A549 (cell line): ENCODE measurements around the gene NAP1L2. TPM values are rescaled to one million over a fixed set of nuclear protein-coding genes. Genes with fewer than 3 reads are reported as not detected.
A peak's percentile ranks its signal among the peaks of the same experiment; 100 is the strongest.

ENCODE experiments used
- ATAC-seq, 2 experiments: fragments of 200-7000 bp in 1 of 2; fragments of >200 bp in 1 of 2; cut with Nextera tagmentation in 1 of 2; cut with Tn5 transposase in 1 of 2; 3 replicates each; pipeline versions ENCODE4 v1.8.0 to v1.9.1; 2018 to 2020; ENCODE audit warnings: mild to moderate bottlenecking in 1 of 2, moderate library complexity in 1 of 2
- CTCF ChIA-PET: fragments of 300-600 bp; sonication (Branson Sonifier 250); formaldehyde crosslinking; extraction: SDS; loops from one replicate; lab custom pipeline; 2021; ENCODE audit warnings: antibody characterized with exemption, inconsistent platforms; lab: Yijun Ruan, JAX
- POLR2A ChIA-PET: fragments of 350-600 bp; formaldehyde crosslinking; extraction: SDS; loops from one replicate; lab custom pipeline; 2021; ENCODE audit warnings: antibody characterized with exemption, inconsistent platforms; lab: Yijun Ruan, JAX
- DNase-seq, 2 experiments: peaks; one replicate each; pipeline versions ENCODE4 v3.0.0 to v3.0.0-alpha.2; 2011 to 2016; ENCODE audit warnings: low read depth in 1 of 2, low spot score in 1 of 2
- FAIRE-seq: peaks from 2 replicates; lab custom pipeline; 2011; peaks lifted over from hg19 to GRCh38; lab: Jason Lieb, UNC
- H3K27ac ChIP-seq, 2 experiments: fragments of >200 bp; sonication (Bioruptor Twin); formaldehyde crosslinking; 3 replicates each; pipeline ENCODE4 v1.5.1; 2016 to 2017
- H3K4me1 ChIP-seq: fragments of >200 bp; sonication (Bioruptor Twin); formaldehyde crosslinking; 3 replicates; pipeline ENCODE4 v1.6.1; 2016
- H3K4me2 ChIP-seq: fragments of >200 bp; sonication (Bioruptor Twin); formaldehyde crosslinking; 3 replicates; pipeline ENCODE4 v1.6.1; 2016
- H3K4me3 ChIP-seq: fragments of >200 bp; sonication (Bioruptor Twin); formaldehyde crosslinking; 3 replicates; pipeline ENCODE4 v1.5.1; 2016
- H3K9me3 ChIP-seq: fragments of >200 bp; sonication (Bioruptor Twin); formaldehyde crosslinking; 3 replicates; pipeline ENCODE4 v1.6.1; 2016
- BCL3 ChIP-seq: fragments of >200 bp; sonication (Bioruptor Twin); formaldehyde crosslinking; IDR thresholded peaks from 3 replicates; pipeline ENCODE4 v1.6.1; 2016
- BHLHE40 ChIP-seq: IDR thresholded peaks from 2 replicates; pipeline ENCODE4 v1.6.1; 2012; ENCODE audit warnings: low read depth, low read length, inconsistent platforms
- CEBPB ChIP-seq, 2 experiments: fragments of >200 bp in 1 of 2; sonication (Bioruptor Twin) in 1 of 2; formaldehyde crosslinking in 1 of 2; IDR thresholded peaks; 2 replicates each; pipeline ENCODE4 v1.6.1; 2012 to 2016
- CHD2 ChIP-seq: fragments of 150-350 bp; IDR thresholded peaks from 2 replicates; pipeline ENCODE4 v1.6.1; 2014; ENCODE audit warnings: low read length; ENCODE audit not compliant: partially characterized antibody
- ESRRA ChIP-seq: fragments of 150-350 bp; IDR thresholded peaks from 2 replicates; pipeline ENCODE4 v1.6.1; 2014; ENCODE audit warnings: mild to moderate bottlenecking, low read length, borderline replicate concordance
- FOXS1 ChIP-seq: fragments of 250-450 bp; sonication (Bioruptor Pico); IDR thresholded peaks from 2 replicates; pipeline ENCODE4 v1.5.0; 2020; ENCODE audit warnings: mild to moderate bottlenecking, moderate library complexity
- GATA3 ChIP-seq: IDR thresholded peaks from 2 replicates; pipeline ENCODE4 v1.6.1; 2012; ENCODE audit warnings: borderline replicate concordance
- HDAC2 ChIP-seq: fragments of 200-600 bp; sonication (generic); IDR thresholded peaks from 2 replicates; pipeline ENCODE4 v1.6.1; 2016
- HEYL ChIP-seq: fragments of 250-450 bp; sonication (Bioruptor Pico); IDR thresholded peaks from 2 replicates; pipeline ENCODE4 v1.8.0; 2021; ENCODE audit warnings: mild to moderate bottlenecking, moderate library complexity
- HMGXB4 ChIP-seq: fragments of 250-450 bp; sonication (Bioruptor Pico); IDR thresholded peaks from 2 replicates; pipeline ENCODE4 v1.5.0; 2021; ENCODE audit warnings: mild to moderate bottlenecking, moderate library complexity, borderline replicate concordance
- HOXB5 ChIP-seq: fragments of 250-450 bp; sonication (Bioruptor Pico); IDR thresholded peaks from 2 replicates; pipeline ENCODE4 v1.5.0; 2020; ENCODE audit warnings: mild to moderate bottlenecking, moderate library complexity
- JUN ChIP-seq, 2 experiments: fragments of >200 bp; sonication (Bioruptor Twin); formaldehyde crosslinking; IDR thresholded peaks; 2 replicates in 1 of 2; 3 replicates in 1 of 2; pipeline ENCODE4 v1.6.1; 2016 to 2017
- JUNB ChIP-seq: fragments of >200 bp; sonication (Bioruptor Twin); formaldehyde crosslinking; IDR thresholded peaks from 2 replicates; pipeline ENCODE4 v1.6.1; 2016
- KDM1A ChIP-seq: fragments of 200-600 bp; sonication (generic); IDR thresholded peaks from 2 replicates; pipeline ENCODE4 v1.6.1; 2016; ENCODE audit warnings: low read depth, mild to moderate bottlenecking
- MAFK ChIP-seq: fragments of 450-650 bp; IDR thresholded peaks from 2 replicates; pipeline ENCODE4 v1.6.1; 2014; ENCODE audit not compliant: partially characterized antibody
- NR3C1 ChIP-seq: fragments of >200 bp; sonication (Bioruptor Twin); formaldehyde crosslinking; IDR thresholded peaks from 3 replicates; pipeline ENCODE4 v1.6.1; 2017
- PBX3 ChIP-seq: IDR thresholded peaks from 2 replicates; pipeline ENCODE4 v1.6.1; 2012
- RARB ChIP-seq: fragments of 250-450 bp; sonication (Bioruptor Pico); IDR thresholded peaks from 2 replicates; pipeline ENCODE4 v1.8.0; 2021; ENCODE audit warnings: mild to moderate bottlenecking, moderate library complexity
- REST ChIP-seq: fragments of 200-600 bp; sonication (generic); IDR thresholded peaks from 2 replicates; pipeline ENCODE4 v1.6.1; 2016; ENCODE audit warnings: antibody characterized with exemption, mild to moderate bottlenecking, moderate library complexity
- TFCP2L1 ChIP-seq: fragments of 250-450 bp; sonication (Bioruptor Pico); IDR thresholded peaks from 2 replicates; pipeline ENCODE4 v1.5.0; 2021; ENCODE audit warnings: mild to moderate bottlenecking
- ZC3H11A ChIP-seq: fragments of 450-650 bp; IDR thresholded peaks from 2 replicates; pipeline ENCODE4 v1.6.1; 2014; ENCODE audit warnings: antibody characterized with exemption, mild to moderate bottlenecking
- WGBS: methylation state at CpG from one replicate; pipeline ENCODE4 v1.1.6; 2017; ENCODE audit errors: missing lambda C conversion rate; 5-methylcytosine and 5-hydroxymethylcytosine counted together
- polyA plus RNA-seq, 4 experiments: library from polyadenylated mRNA; depleted of rRNA in 3 of 4; stranded (reverse); fragments of >200 nt; fragmentation: RNase III in 1 of 4; extraction: RNeasy Plus Mini Kit Qiagen cat#74134 plus additional on column Dnase treatment in 1 of 4; gene quantifications; 2 replicates in 3 of 4; 3 replicates in 1 of 4; pipeline ENCODE4 v1.2.3, GENCODE V29; 2011 to 2017

The NAP1L2 gene
- polyA plus RNA-seq, 2 of the 4 experiments (the other 2 are of a cell fraction), result 1.4 to 2.7 TPM

DNA sequence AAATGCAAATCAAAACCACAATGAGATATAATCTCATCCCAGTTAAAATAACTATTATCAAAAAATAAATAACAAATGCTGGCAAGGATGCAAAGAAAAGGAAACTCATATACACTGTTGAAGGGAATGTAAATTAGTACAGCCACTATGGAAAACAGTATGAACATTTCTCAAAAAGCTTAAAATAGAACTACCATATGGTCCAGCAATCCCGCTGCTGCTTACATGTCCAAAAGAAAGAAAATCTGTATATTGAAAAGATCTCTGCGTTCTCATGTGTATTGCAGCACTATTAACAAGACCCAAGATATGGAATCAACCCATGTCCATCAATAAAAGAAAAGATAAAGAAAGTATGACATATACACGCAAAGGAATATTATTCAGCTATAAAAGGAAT is 3.0 kb upstream of the NAP1L2 start:
- Histone ChIP-seq H3K4me3 (no peak overlapping the region), H3K27ac (no peak overlapping the region), H3K4me1 (no peaks in the 10 kb centered on the region), H3K4me2 (no peak overlapping the region)
- WGBS, result 31% methylated on average over 3 of the region's 3 CpGs
- POLR2A ChIA-PET, result no interaction called here
- ATAC-seq, result no peak
- FAIRE-seq, result peak; percentile 23
- no peak for TF ChIP-seq HEYL
- TF ChIP-seq PBX3, result no peak
- TF ChIP-seq JUNB, result no peak
- TF ChIP-seq ESRRA, result no peak
- TF ChIP-seq HMGXB4, result no peak
- no peak for TF ChIP-seq BHLHE40
- TF ChIP-seq HDAC2, result no peak
- TF ChIP-seq HOXB5, result no peak
- TF ChIP-seq, all 56 proteins: peak for 0
- CTCF ChIA-PET, result no interaction called here
- no peak for DNase-seq
- no peaks in the 10 kb centered on the region for H3K9me3 ChIP-seq

DNA sequence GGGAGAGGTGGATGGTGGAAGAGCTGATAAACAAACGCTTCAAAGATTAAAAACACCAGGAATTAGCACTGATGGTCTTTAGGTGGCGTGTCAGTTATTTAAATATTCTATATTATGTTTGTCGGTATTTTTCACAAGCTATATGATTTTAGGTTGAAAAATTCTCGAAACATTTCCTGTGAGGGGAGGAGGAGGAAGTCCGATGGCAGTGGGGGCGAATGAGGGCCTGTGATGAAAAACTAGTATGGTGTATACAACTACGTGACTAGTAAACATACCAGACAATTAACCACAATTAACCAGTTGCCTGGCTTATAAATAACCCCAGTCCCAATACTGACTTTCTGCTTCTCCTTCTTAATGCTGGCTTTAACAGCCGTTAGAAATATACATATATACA is 595 bp upstream of the NAP1L2 start:
- Histone ChIP-seq H3K27ac (peak overlapping the region in 1 of 2 experiments; percentile 12; a peak in 1 of 6 replicates), H3K4me1 (no peaks in the 10 kb centered on the region), H3K4me3 (peak overlapping the region; percentile 70), H3K4me2 (peak overlapping the region; percentile 82), H3K9me3 (no peaks in the 10 kb centered on the region)
- CTCF ChIA-PET, result interaction anchor here (0.8 kb wide), 1 partner anchor 13 kb away, joined by 3 read pairs; no protein-coding TSS in a partner anchor
- DNase-seq (no peak), FAIRE-seq (peak; percentile 13), ATAC-seq (no peak)
- POLR2A ChIA-PET, result no interaction called here
- TF ChIP-seq CEBPB (IDR thresholded peaks at IDR 0.05), result no peak
- TF ChIP-seq NR3C1, result no peak
- no peak for TF ChIP-seq REST
- no peak for TF ChIP-seq ZC3H11A
- no peak for TF ChIP-seq BCL3
- no peak for TF ChIP-seq GATA3
- no peak for TF ChIP-seq KDM1A
- no peak for TF ChIP-seq MAFK
- TF ChIP-seq RARB (CRISPR knock-in tag), result no peak
- no peak for TF ChIP-seq TFCP2L1 (CRISPR knock-in tag)
- TF ChIP-seq CHD2, result no peak
- no peak for TF ChIP-seq JUN (IDR thresholded peaks at IDR 0.05)
- TF ChIP-seq FOXS1 (CRISPR knock-in tag), result no peak
- TF ChIP-seq, all 56 proteins: peak for 0
- WGBS, result 4% methylated on average over 8 of the region's 8 CpGs
